Endothelial cell of umbilical vein (primary cell): ENCODE data around the gene CNTN5. TPM values are rescaled to one million over a fixed set of nuclear protein-coding genes. Genes with fewer than 3 reads are reported as not detected.

ENCODE experiments used
- Bru-seq: library from RNA; stranded (reverse); fragments of 400-500 nt; gene quantifications from one replicate; lab custom pipeline; 2021; lab: Mats Ljungman, UMichigan
- BruChase-seq, 2 experiments: library from RNA; stranded (reverse); fragments of 400-500 nt; gene quantifications; one replicate each; lab custom pipeline; 2021; lab: Mats Ljungman, UMichigan
- BruUV-seq: library from RNA; stranded (reverse); fragments of 400-500 nt; replicated peaks from 2 replicates; lab custom pipeline; 2021; lab: Mats Ljungman, UMichigan
- CTCF ChIA-PET: fragments of 300-600, 350-600 bp; sonication (Branson Sonifier 250); formaldehyde crosslinking; loops from one replicate; lab custom pipeline; 2021; ENCODE audit warnings: antibody characterized with exemption, inconsistent platforms; lab: Charles Lee
- POLR2A ChIA-PET: fragments of 300-600, 350-600 bp; sonication (Branson Sonifier 250); formaldehyde crosslinking; loops from one replicate; lab custom pipeline; 2021; ENCODE audit warnings: antibody characterized with exemption, inconsistent platforms; lab: Charles Lee
- DNase-seq: peaks from one replicate; pipeline ENCODE4 v3.0.0-alpha.2; 2011; ENCODE audit warnings: low read depth, low spot score
- FAIRE-seq: peaks from 2 replicates; lab custom pipeline; 2011; peaks lifted over from hg19 to GRCh38; lab: Jason Lieb, UNC
- H2AFZ ChIP-seq: 2 replicates; pipeline ENCODE4 v1.6.0; 2012; ENCODE audit warnings: low read depth, low read length, control low read depth, inconsistent platforms
- H3K27ac ChIP-seq: 2 replicates; pipeline ENCODE4 v1.5.1; 2011; ENCODE audit warnings: low read depth, mild to moderate bottlenecking, control low read depth, low read length, moderate library complexity; ENCODE audit not compliant: insufficient read depth
- H3K27me3 ChIP-seq, 2 experiments: 2 replicates each; pipeline versions ENCODE4 v1.6.0 to v1.6.1; 2011; ENCODE audit warnings: low read length in 2 of 2, mixed read lengths in 1 of 2; ENCODE audit not compliant: control insufficient read depth in 2 of 2, insufficient read depth in 2 of 2
- H3K36me3 ChIP-seq, 2 experiments: 2 replicates in 1 of 2; 3 replicates in 1 of 2; pipeline ENCODE4 v1.5.1; 2011; ENCODE audit warnings: low read length in 2 of 2, mild to moderate bottlenecking in 1 of 2, moderate library complexity in 1 of 2; ENCODE audit not compliant: control insufficient read depth in 2 of 2, insufficient read depth in 2 of 2; ENCODE audit errors: extremely low read depth in 1 of 2
- H3K4me1 ChIP-seq: 3 replicates; pipeline ENCODE4 v1.5.1; 2011; ENCODE audit warnings: mild to moderate bottlenecking, low read length; ENCODE audit not compliant: control insufficient read depth, insufficient read depth; ENCODE audit errors: extremely low read depth
- H3K4me2 ChIP-seq: 2 replicates; pipeline ENCODE4 v1.6.1; 2011; ENCODE audit warnings: low read length, control low read depth, mixed read lengths; ENCODE audit not compliant: insufficient read depth
- H3K4me3 ChIP-seq, 3 experiments: fragments of 200-600 bp in 1 of 3; sonication (generic), shearing (Covaris generic) in 1 of 3; replicated peaks in 1 of 3; 2 replicates each; pipeline ENCODE4 v1.5.1; 2011 to 2016; ENCODE audit warnings: control low read depth in 3 of 3, low read length in 3 of 3, mild to moderate bottlenecking in 2 of 3, inconsistent platforms in 1 of 3, low read depth in 1 of 3, moderate library complexity in 1 of 3; ENCODE audit not compliant: insufficient read depth in 1 of 3
- H3K79me2 ChIP-seq: 2 replicates; pipeline ENCODE4 v1.6.0; 2012; ENCODE audit warnings: low read length, inconsistent platforms; ENCODE audit not compliant: control insufficient read depth, insufficient read depth
- H3K9ac ChIP-seq: replicated peaks from 2 replicates; pipeline ENCODE3; 2011; ENCODE audit warnings: low read length, control low read depth; ENCODE audit not compliant: insufficient read depth; ENCODE audit errors: extremely low read depth
- H3K9me1 ChIP-seq: replicated peaks from 3 replicates; pipeline ENCODE4 v1.6.0; 2011; ENCODE audit warnings: mild to moderate bottlenecking, low read length; ENCODE audit not compliant: control insufficient read depth, insufficient read depth; ENCODE audit errors: extremely low read depth
- H3K9me3 ChIP-seq: replicated peaks from 2 replicates; pipeline ENCODE4 v1.5.1; 2012; ENCODE audit warnings: low read length, inconsistent platforms; ENCODE audit not compliant: control insufficient read depth, insufficient read depth
- H4K20me1 ChIP-seq: replicated peaks from 2 replicates; pipeline ENCODE3; 2011; ENCODE audit warnings: mild to moderate bottlenecking, low read length; ENCODE audit not compliant: control insufficient read depth, insufficient read depth; ENCODE audit errors: extremely low read depth
- EZH2 ChIP-seq: IDR thresholded peaks from 2 replicates; pipeline ENCODE4 v1.6.1; 2012; ENCODE audit warnings: borderline replicate concordance, low read depth, mild to moderate bottlenecking, moderate library complexity, low read length, inconsistent platforms; ENCODE audit not compliant: severe bottlenecking
- FOS ChIP-seq: IDR thresholded peaks from 2 replicates; pipeline ENCODE4 v1.6.1; 2011; ENCODE audit warnings: mild to moderate bottlenecking, low read length, moderate library complexity, borderline replicate concordance; ENCODE audit not compliant: insufficient read depth
- GATA2 ChIP-seq: IDR thresholded peaks from 2 replicates; pipeline ENCODE4 v1.7.0; 2011; ENCODE audit warnings: low read depth, mild to moderate bottlenecking, moderate library complexity, mixed read lengths, low read length; ENCODE audit not compliant: insufficient read length, insufficient read depth
- JUN ChIP-seq: IDR thresholded peaks from 2 replicates; pipeline ENCODE4 v1.6.1; 2011; ENCODE audit warnings: borderline replicate concordance, low read depth; ENCODE audit not compliant: insufficient read length, insufficient read depth
- MYC ChIP-seq: IDR thresholded peaks from one replicate; pipeline ENCODE4 v1.6.1; 2011; ENCODE audit warnings: mild to moderate bottlenecking, low read depth, low read length
- POLR2A ChIP-seq: IDR thresholded peaks from 2 replicates; pipeline ENCODE4 v1.6.1; 2012; ENCODE audit warnings: low read depth, mild to moderate bottlenecking, control low read depth, low read length
- POLR2AphosphoS5 ChIP-seq: IDR thresholded peaks from 2 replicates; pipeline ENCODE4 v1.6.1; 2012; ENCODE audit warnings: low read depth, mild to moderate bottlenecking, control low read depth, low read length, moderate library complexity; ENCODE audit not compliant: insufficient read depth
- dilution Hi-C: fragments of 300-500 bp; cut with MboI; formaldehyde crosslinking; loops from one replicate; pipeline ENCODE4 v1.15.0; 2019; ENCODE audit warnings: low sequenced_read_pairs; ENCODE audit not compliant: extremely low pct_ligation_motif_present
- intact Hi-C: fragments of 100-400 bp; cut with micrococcal nuclease; formaldehyde crosslinking; loops from one replicate; pipeline ENCODE4 v1.10.0; 2022
- long read RNA-seq: library from polyadenylated mRNA; stranded (forward); transcript quantifications from one replicate; pipeline ENCODE4 v2.0.0, GENCODE V29; 2021
- polyA minus RNA-seq, 3 experiments: library from RNA; depleted of rRNA, polyadenylated mRNA; stranded (reverse); fragments of >200 nt; gene quantifications; 1 replicate in 1 of 3; 2 replicates in 2 of 3; pipeline ENCODE4 v1.2.3, GENCODE V29; 2011
- polyA plus RNA-seq, 4 experiments: library from polyadenylated mRNA; depleted of rRNA in 3 of 4; stranded (reverse) in 3 of 4; unstranded in 1 of 4; fragments of >200 nt; gene quantifications; 2 replicates each; pipeline versions ENCODE4 v1.2.1 to v1.2.3, GENCODE V29; 2011 to 2012; ENCODE audit warnings: missing spikeins in 1 of 4
- total RNA-seq: library from RNA; stranded (reverse); gene quantifications from 2 replicates; pipeline ENCODE4 v1.2.3, GENCODE V29; 2021
- TF ChIP-seq, protein P1 (sequence below), 2 donors: IDR thresholded peaks; 1 replicate in 1 of 2; 2 replicates in 1 of 2; pipeline ENCODE4 v1.5.1; 2011; ENCODE audit warnings: low read length in 2 of 2, mild to moderate bottlenecking in 2 of 2, moderate library complexity in 2 of 2, control low read depth in 1 of 2, inconsistent platforms in 1 of 2, low read depth in 1 of 2; ENCODE audit not compliant: insufficient read depth in 1 of 2; ENCODE audit errors: extremely low read depth in 1 of 2
- TF ChIP-seq, protein P2 (sequence below): IDR thresholded peaks from 2 replicates; pipeline ENCODE4 v1.6.1; 2011; ENCODE audit not compliant: insufficient read depth, insufficient read length

The CNTN5 gene
- total RNA-seq: not detected in 2 replicates
- not detected in 2 replicates for polyA plus RNA-seq
- not detected in 2 replicates for polyA plus RNA-seq (2011; cell fraction: cytosol; rRNA removed)
- not detected in 2 replicates for polyA plus RNA-seq (2011; cell fraction: nucleus; rRNA removed)
- polyA plus RNA-seq (2012): not detected in 2 replicates
- not detected in 2 replicates for polyA minus RNA-seq
- not detected for polyA minus RNA-seq (2011; cell fraction: cytosol; rRNA and poly(A)+ RNA removed)
- not detected in 2 replicates for polyA minus RNA-seq (2011; cell fraction: nucleus; rRNA and poly(A)+ RNA removed)
- percentile 0 among the genes with signal in this experiment for Bru-seq, nascent RNA
- BruChase-seq, experiment 1, labeled RNA remaining after a 6-hour chase: percentile 0 among the genes with signal in this experiment
- BruChase-seq, experiment 2, labeled RNA remaining after a 2-hour chase: percentile 1 among the genes with signal in this experiment
- long read RNA-seq: 0 reads

- CTCF ChIA-PET: no interaction called here
- Histone ChIP-seq H2AFZ (no peak within 1 kb of the TSS), H3K4me1 (no peaks in the 10 kb centered on the region), H4K20me1 (no peaks in the 10 kb centered on the region), H3K79me2 (no peaks in the 10 kb centered on the region), H3K9ac (no peak within 1 kb of the TSS), H3K4me2 (no peak within 1 kb of the TSS), H3K27me3 (peaks cover 4 to 5% of the 10 kb centered on the region in 2 experiments), H3K4me3 (no peak within 1 kb of the TSS), H3K27ac (no peak within 1 kb of the TSS), H3K9me3 (no peaks in the 10 kb centered on the region), H3K36me3 (no peaks in the 10 kb centered on the region), H3K9me1 (no peaks in the 10 kb centered on the region)
- intact Hi-C loops: loop anchor here (10.0 kb wide), 1 partner anchor 1554 kb away; no protein-coding TSS in a partner anchor
- dilution Hi-C loops: no loop called here
- no TSS peak for BruUV-seq
- DNase-seq: no peak
- TF ChIP-seq EZH2 (peak; percentile 18), POLR2A (no peak)
- FAIRE-seq: no peak
- POLR2A ChIA-PET: no interaction called here
Observed at GRCh38 chr11:99020352-99021225, at the start of gene CNTN5. CNTN5 (plus strand) TSS chr11:99020949.

GRCh38 chr11:98979205-98979604, 41.5 kb upstream of the CNTN5 start:
- Histone ChIP-seq H3K36me3 (no peaks in the 10 kb centered on the region), H3K9ac (no peak overlapping the region), H3K27ac (no peak overlapping the region), H2AFZ (no peak overlapping the region), H3K4me2 (no peak overlapping the region), H3K9me1 (no peaks in the 10 kb centered on the region), H4K20me1 (no peaks in the 10 kb centered on the region), H3K27me3 (no peaks in the 10 kb centered on the region), H3K4me3 (no peak overlapping the region), H3K9me3 (peaks cover 1% of the 10 kb centered on the region), H3K79me2 (no peaks in the 10 kb centered on the region), H3K4me1 (no peaks in the 10 kb centered on the region)
- no TSS peak for BruUV-seq
- intact Hi-C loops (no loop called here), dilution Hi-C loops (no loop called here)
- ChIA-PET CTCF (no interaction called here), POLR2A (no interaction called here)
- no peak for DNase-seq
- FAIRE-seq: no peak
- TF ChIP-seq MYC (no peak), POLR2AphosphoS5 (no peak), EZH2 (no peak), JUN (no peak), POLR2A (no peak), FOS (no peak), GATA2 (no peak)
- TF ChIP-seq, protein P1, sequence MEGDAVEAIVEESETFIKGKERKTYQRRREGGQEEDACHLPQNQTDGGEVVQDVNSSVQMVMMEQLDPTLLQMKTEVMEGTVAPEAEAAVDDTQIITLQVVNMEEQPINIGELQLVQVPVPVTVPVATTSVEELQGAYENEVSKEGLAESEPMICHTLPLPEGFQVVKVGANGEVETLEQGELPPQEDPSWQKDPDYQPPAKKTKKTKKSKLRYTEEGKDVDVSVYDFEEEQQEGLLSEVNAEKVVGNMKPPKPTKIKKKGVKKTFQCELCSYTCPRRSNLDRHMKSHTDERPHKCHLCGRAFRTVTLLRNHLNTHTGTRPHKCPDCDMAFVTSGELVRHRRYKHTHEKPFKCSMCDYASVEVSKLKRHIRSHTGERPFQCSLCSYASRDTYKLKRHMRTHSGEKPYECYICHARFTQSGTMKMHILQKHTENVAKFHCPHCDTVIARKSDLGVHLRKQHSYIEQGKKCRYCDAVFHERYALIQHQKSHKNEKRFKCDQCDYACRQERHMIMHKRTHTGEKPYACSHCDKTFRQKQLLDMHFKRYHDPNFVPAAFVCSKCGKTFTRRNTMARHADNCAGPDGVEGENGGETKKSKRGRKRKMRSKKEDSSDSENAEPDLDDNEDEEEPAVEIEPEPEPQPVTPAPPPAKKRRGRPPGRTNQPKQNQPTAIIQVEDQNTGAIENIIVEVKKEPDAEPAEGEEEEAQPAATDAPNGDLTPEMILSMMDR (IDR thresholded peaks at IDR 0.05; ENCODE audit: extremely low read depth in 1 of 2, insufficient read depth in 1 of 2, low read depth in 1 of 2, low read length in 2 of 2): no peak
- TF ChIP-seq, protein P2, sequence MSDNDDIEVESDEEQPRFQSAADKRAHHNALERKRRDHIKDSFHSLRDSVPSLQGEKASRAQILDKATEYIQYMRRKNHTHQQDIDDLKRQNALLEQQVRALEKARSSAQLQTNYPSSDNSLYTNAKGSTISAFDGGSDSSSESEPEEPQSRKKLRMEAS: no peak
